ENCODE data around the gene CCDC171.
"Not testable (repeated sequence)": the region's sequence is repeated elsewhere in the genome, so short reads cannot be mapped to it uniquely, and the experiment has no call there.

CCDC171 gene

GRCh38 chr9:15572200-15572770, 19.4 kb downstream of the CCDC171 start:
- H3K4me1 ChIP-seq (ENCODE audit: control insufficient read depth, insufficient read depth, low read length), result no peaks in the 10 kb centered on the region
- no peak overlapping the region for H3K4me3 ChIP-seq (ENCODE audit: low read depth, low read length)
- no peak overlapping the region for H3K9ac ChIP-seq (ENCODE audit: low read depth, low read length)
- H3K27ac ChIP-seq (ENCODE audit: low read depth, low read length), result no peak overlapping the region
- H3K36me3 ChIP-seq (ENCODE audit: control insufficient read depth, insufficient read depth, low read length), result no peaks in the 10 kb centered on the region
- no peaks in the 10 kb centered on the region for H3K27me3 ChIP-seq (ENCODE audit: control insufficient read depth, insufficient read depth, low read length)
- no peaks in the 10 kb centered on the region for H3K9me3 ChIP-seq (ENCODE audit: control insufficient read depth, insufficient read depth, low read length)

- H3K27ac ChIP-seq (ENCODE audit: low read depth, low read length), result no peak overlapping the region
- H3K9me3 ChIP-seq (ENCODE audit: control insufficient read depth, insufficient read depth, low read length), result no peaks in the 10 kb centered on the region
- no peak overlapping the region for H3K9ac ChIP-seq (ENCODE audit: low read depth, low read length)
- H3K4me3 ChIP-seq (ENCODE audit: low read depth, low read length), result no peak overlapping the region
- H3K27me3 ChIP-seq (ENCODE audit: control insufficient read depth, insufficient read depth, low read length), result no peaks in the 10 kb centered on the region
- H3K4me1 ChIP-seq (ENCODE audit: control insufficient read depth, insufficient read depth, low read length), result no peaks in the 10 kb centered on the region
- no peaks in the 10 kb centered on the region for H3K36me3 ChIP-seq (ENCODE audit: control insufficient read depth, insufficient read depth, low read length)
Measured at GRCh38 chr9:15576350-15577050, 23.7 kb downstream of the CCDC171 start.

GRCh38 chr9:15578714-15579113, 25.9 kb downstream of the CCDC171 start:
- Histone ChIP-seq H3K27ac (ENCODE audit: low read depth, low read length) (no peak overlapping the region), H3K9ac (ENCODE audit: low read depth, low read length) (no peak overlapping the region), H3K9me3 (ENCODE audit: control insufficient read depth, insufficient read depth, low read length) (no peaks in the 10 kb centered on the region), H3K27me3 (ENCODE audit: control insufficient read depth, insufficient read depth, low read length) (no peaks in the 10 kb centered on the region), H3K4me3 (ENCODE audit: low read depth, low read length) (no peak overlapping the region), H3K36me3 (ENCODE audit: control insufficient read depth, insufficient read depth, low read length) (no peaks in the 10 kb centered on the region), H3K4me1 (ENCODE audit: control insufficient read depth, insufficient read depth, low read length) (no peaks in the 10 kb centered on the region)

GRCh38 chr9:15584379-15584778, 31.5 kb downstream of the CCDC171 start:
- H3K27me3 ChIP-seq (ENCODE audit: control insufficient read depth, insufficient read depth, low read length), result no peaks in the 10 kb centered on the region
- no peaks in the 10 kb centered on the region for H3K36me3 ChIP-seq (ENCODE audit: control insufficient read depth, insufficient read depth, low read length)
- H3K9me3 ChIP-seq (ENCODE audit: control insufficient read depth, insufficient read depth, low read length), result no peaks in the 10 kb centered on the region
- H3K9ac ChIP-seq (ENCODE audit: low read depth, low read length), result no peak overlapping the region
- H3K27ac ChIP-seq (ENCODE audit: low read depth, low read length), result no peak overlapping the region
- H3K4me3 ChIP-seq (ENCODE audit: low read depth, low read length), result no peak overlapping the region
- H3K4me1 ChIP-seq (ENCODE audit: control insufficient read depth, insufficient read depth, low read length), result peaks cover 10% of the 10 kb centered on the region; the same call in 1 of the 2 replicates

GRCh38 chr9:15592317-15592716, 39.5 kb downstream of the CCDC171 start:
- Histone ChIP-seq H3K4me1 (ENCODE audit: control insufficient read depth, insufficient read depth, low read length) (peaks cover 11% of the 10 kb centered on the region), H3K27me3 (ENCODE audit: control insufficient read depth, insufficient read depth, low read length) (no peaks in the 10 kb centered on the region), H3K9me3 (ENCODE audit: control insufficient read depth, insufficient read depth, low read length) (no peaks in the 10 kb centered on the region), H3K4me3 (ENCODE audit: low read depth, low read length) (no peak overlapping the region), H3K36me3 (ENCODE audit: control insufficient read depth, insufficient read depth, low read length) (no peaks in the 10 kb centered on the region), H3K27ac (ENCODE audit: low read depth, low read length) (no peak overlapping the region), H3K9ac (ENCODE audit: low read depth, low read length) (no peak overlapping the region)

- H3K27ac ChIP-seq (ENCODE audit: low read depth, low read length), result peak overlapping the region; percentile 65
- H3K9ac ChIP-seq (ENCODE audit: low read depth, low read length); H3K9me3 ChIP-seq (ENCODE audit: control insufficient read depth, insufficient read depth, low read length); H3K27me3 ChIP-seq (ENCODE audit: control insufficient read depth, insufficient read depth, low read length); H3K4me3 ChIP-seq (ENCODE audit: low read depth, low read length); H3K36me3 ChIP-seq (ENCODE audit: control insufficient read depth, insufficient read depth, low read length): not testable (repeated sequence)
- peaks cover 11% of the 10 kb centered on the region for H3K4me1 ChIP-seq (ENCODE audit: control insufficient read depth, insufficient read depth, low read length)
Measured at GRCh38 chr9:15592940-15593339, 40.1 kb downstream of the CCDC171 start.

GRCh38 chr9:15600666-15601330, 48.0 kb downstream of the CCDC171 start:
- not testable (repeated sequence) for H3K27ac ChIP-seq (ENCODE audit: low read depth, low read length); H3K4me3 ChIP-seq (ENCODE audit: low read depth, low read length); H3K9ac ChIP-seq (ENCODE audit: low read depth, low read length); H3K27me3 ChIP-seq (ENCODE audit: control insufficient read depth, insufficient read depth, low read length); H3K4me1 ChIP-seq (ENCODE audit: control insufficient read depth, insufficient read depth, low read length); H3K36me3 ChIP-seq (ENCODE audit: control insufficient read depth, insufficient read depth, low read length); H3K9me3 ChIP-seq (ENCODE audit: control insufficient read depth, insufficient read depth, low read length)

GRCh38 chr9:15606643-15607472, 54.0 kb downstream of the CCDC171 start:
- no peak overlapping the region for H3K27ac ChIP-seq (ENCODE audit: low read depth, low read length)
- H3K4me3 ChIP-seq (ENCODE audit: low read depth, low read length), result no peak overlapping the region

GRCh38 chr9:15612962-15613361, 60.1 kb downstream of the CCDC171 start:
- Histone ChIP-seq H3K27ac (ENCODE audit: low read depth, low read length) (no peak overlapping the region), H3K4me1 (ENCODE audit: control insufficient read depth, insufficient read depth, low read length) (no peaks in the 10 kb centered on the region), H3K9me3 (ENCODE audit: control insufficient read depth, insufficient read depth, low read length) (no peaks in the 10 kb centered on the region), H3K4me3 (ENCODE audit: low read depth, low read length) (no peak overlapping the region), H3K36me3 (ENCODE audit: control insufficient read depth, insufficient read depth, low read length) (no peaks in the 10 kb centered on the region), H3K27me3 (ENCODE audit: control insufficient read depth, insufficient read depth, low read length) (no peaks in the 10 kb centered on the region), H3K9ac (ENCODE audit: low read depth, low read length) (no peak overlapping the region)

More at GRCh38 chr9:15606643-15607472, 54.0 kb downstream of the CCDC171 start:
- Histone ChIP-seq H3K36me3 (ENCODE audit: control insufficient read depth, insufficient read depth, low read length) (no peaks in the 10 kb centered on the region), H3K27me3 (ENCODE audit: control insufficient read depth, insufficient read depth, low read length) (no peaks in the 10 kb centered on the region), H3K9me3 (ENCODE audit: control insufficient read depth, insufficient read depth, low read length) (no peaks in the 10 kb centered on the region), H3K9ac (ENCODE audit: low read depth, low read length) (no peak overlapping the region), H3K4me1 (ENCODE audit: control insufficient read depth, insufficient read depth, low read length) (no peaks in the 10 kb centered on the region)

- H3K27me3 ChIP-seq (ENCODE audit: control insufficient read depth, insufficient read depth, low read length), result no peaks in the 10 kb centered on the region
- no peak overlapping the region for H3K4me3 ChIP-seq (ENCODE audit: low read depth, low read length)
- H3K36me3 ChIP-seq (ENCODE audit: control insufficient read depth, insufficient read depth, low read length), result no peaks in the 10 kb centered on the region
- H3K4me1 ChIP-seq (ENCODE audit: control insufficient read depth, insufficient read depth, low read length), result no peaks in the 10 kb centered on the region
- no peak overlapping the region for H3K9ac ChIP-seq (ENCODE audit: low read depth, low read length)
- H3K27ac ChIP-seq (ENCODE audit: low read depth, low read length), result no peak overlapping the region
- H3K9me3 ChIP-seq (ENCODE audit: control insufficient read depth, insufficient read depth, low read length), result no peaks in the 10 kb centered on the region
Measured at GRCh38 chr9:15617782-15618181, 64.9 kb downstream of the CCDC171 start.
